OCI-LY1 (cell line): ENCODE measurements around the gene LTA.

ENCODE experiments used
- H2AFZ ChIP-seq: fragments of 200-600 bp; sonication (generic), shearing (Covaris generic); 2 replicates; pipeline ENCODE4 v1.6.0; 2014; ENCODE audit warnings: antibody characterized with exemption, mild to moderate bottlenecking, low read length
- H3F3A ChIP-seq: fragments of 200-600 bp; sonication (generic), shearing (Covaris generic); 2 replicates; pipeline ENCODE4 v1.6.0; 2014; ENCODE audit warnings: mild to moderate bottlenecking, antibody characterized with exemption, low read length, moderate library complexity; ENCODE audit not compliant: insufficient read depth
- H3K27ac ChIP-seq: fragments of 200-600 bp; sonication (generic); 2 replicates; pipeline ENCODE4 v1.5.1; 2014; ENCODE audit warnings: low read length, mixed run types, mild to moderate bottlenecking, low read depth; ENCODE audit not compliant: poor library complexity, severe bottlenecking
- H3K27me3 ChIP-seq: fragments of 200-600 bp; sonication (generic); 2 replicates; pipeline ENCODE4 v1.6.0; 2014; ENCODE audit warnings: antibody characterized with exemption, mild to moderate bottlenecking, low read length, moderate library complexity; ENCODE audit not compliant: insufficient read depth
- H3K36me3 ChIP-seq: fragments of 200-600 bp; sonication (generic); 2 replicates; pipeline ENCODE4 v1.6.1; 2014; ENCODE audit warnings: mild to moderate bottlenecking, antibody characterized with exemption, low read length, moderate library complexity, mixed read lengths; ENCODE audit not compliant: insufficient read depth
- H3K4me1 ChIP-seq: fragments of 200-600 bp; sonication (generic); 2 replicates; pipeline ENCODE4 v1.5.1; 2014; ENCODE audit warnings: mild to moderate bottlenecking, low read length, moderate library complexity; ENCODE audit not compliant: insufficient read depth, severe bottlenecking
- H3K4me2 ChIP-seq: fragments of 200-600 bp; sonication (generic), shearing (Covaris generic); 2 replicates; pipeline ENCODE4 v1.6.1; 2014; ENCODE audit warnings: low read length
- H3K4me3 ChIP-seq: fragments of 200-600 bp; sonication (generic); 2 replicates; pipeline ENCODE4 v1.5.1; 2014; ENCODE audit warnings: low read length, low read depth, mild to moderate bottlenecking, mixed read lengths; ENCODE audit not compliant: poor library complexity, severe bottlenecking
- H3K79me2 ChIP-seq: fragments of 200-600 bp; shearing (Covaris generic); 2 replicates; pipeline ENCODE4 v1.6.1; 2016; ENCODE audit warnings: mixed run types, low read length, mixed read lengths; ENCODE audit not compliant: insufficient read depth
- H3K9ac ChIP-seq: fragments of 200-600 bp; sonication (generic), shearing (Covaris generic); 2 replicates; pipeline ENCODE4 v1.6.1; 2014; ENCODE audit warnings: mild to moderate bottlenecking, low read length, mixed read lengths
- H3K9me2 ChIP-seq: fragments of 200-600 bp; sonication (generic), shearing (Covaris generic); 2 replicates; pipeline ENCODE4 v1.6.1; 2014; ENCODE audit warnings: low read depth, mild to moderate bottlenecking, low read length, mixed read lengths
- H3K9me3 ChIP-seq: fragments of 200-600 bp; shearing (Covaris generic); 2 replicates; pipeline ENCODE4 v1.6.1; 2014; ENCODE audit warnings: low read length, mixed read lengths
- H4K20me1 ChIP-seq: fragments of 200-600 bp; sonication (generic), shearing (Covaris generic); 2 replicates; pipeline ENCODE4 v1.6.0; 2016; ENCODE audit warnings: mild to moderate bottlenecking, low read length; ENCODE audit not compliant: insufficient read depth
- CTCF ChIP-seq: fragments of 200-600 bp; sonication (generic), shearing (Covaris generic); IDR thresholded peaks from 2 replicates; pipeline ENCODE4 v1.5.1; 2017; ENCODE audit warnings: mild to moderate bottlenecking, antibody characterized with exemption, low read length, moderate library complexity, mixed read lengths
- EZH2 ChIP-seq: fragments of 200-600 bp; sonication (generic), shearing (Covaris generic); IDR thresholded peaks from 2 replicates; pipeline ENCODE4 v1.8.0; 2017; ENCODE audit warnings: borderline replicate concordance, mixed run types, mild to moderate bottlenecking, antibody characterized with exemption, low read length, moderate library complexity, mixed read lengths

Gene LTA

GRCh38 chr6:31578184-31579118 lies 6.4 kb downstream of the LTA start:
- Histone ChIP-seq H3K4me1 (peaks cover 54% of the 10 kb centered on the region), H3F3A (no peaks in the 10 kb centered on the region), H3K27ac (no peak overlapping the region), H3K9me2 (no peaks in the 10 kb centered on the region), H4K20me1 (no peaks in the 10 kb centered on the region), H3K9me3 (no peaks in the 10 kb centered on the region), H3K4me3 (no peak overlapping the region), H3K27me3 (no peaks in the 10 kb centered on the region), H3K4me2 (no peak overlapping the region), H2AFZ (no peak overlapping the region), H3K36me3 (no peaks in the 10 kb centered on the region), H3K9ac (no peak overlapping the region), H3K79me2 (no peaks in the 10 kb centered on the region)
- TF ChIP-seq CTCF: no peak
- no peak for TF ChIP-seq EZH2

- H3K27ac ChIP-seq: no peak overlapping the region
- H3K4me3 ChIP-seq: no peak overlapping the region
- no peak overlapping the region for H2AFZ ChIP-seq
- no peak overlapping the region for H3K4me2 ChIP-seq
- no peak overlapping the region for H3K9ac ChIP-seq
- H3K4me1 ChIP-seq: peaks cover 55% of the 10 kb centered on the region
- no peaks in the 10 kb centered on the region for H3F3A ChIP-seq
- no peaks in the 10 kb centered on the region for H3K36me3 ChIP-seq
- H3K27me3 ChIP-seq: no peaks in the 10 kb centered on the region
- no peaks in the 10 kb centered on the region for H3K79me2 ChIP-seq
- no peaks in the 10 kb centered on the region for H3K9me2 ChIP-seq
- H3K9me3 ChIP-seq: no peaks in the 10 kb centered on the region
- no peak for TF ChIP-seq EZH2
- TF ChIP-seq CTCF: no peak
- H4K20me1 ChIP-seq: no peaks in the 10 kb centered on the region
Observed at GRCh38 chr6:31579119-31579505, 7.0 kb downstream of the LTA start.

GRCh38 chr6:31579546-31580437 lies 7.7 kb downstream of the LTA start:
- Histone ChIP-seq H3K9me3 (no peaks in the 10 kb centered on the region), H3K36me3 (no peaks in the 10 kb centered on the region), H3K27ac (peak overlapping the region; percentile 8), H3K9me2 (no peaks in the 10 kb centered on the region), H3K4me1 (peaks cover 60% of the 10 kb centered on the region), H3K9ac (peak overlapping the region; percentile 88; the same call in 1 of the 2 replicates), H3K4me3 (peak overlapping the region; percentile 92), H3K27me3 (no peaks in the 10 kb centered on the region), H3K4me2 (peak overlapping the region; percentile 88), H3F3A (no peaks in the 10 kb centered on the region), H2AFZ (no peak overlapping the region), H3K79me2 (no peaks in the 10 kb centered on the region), H4K20me1 (no peaks in the 10 kb centered on the region)
- TF ChIP-seq EZH2 (no peak), CTCF (no peak)
